Uterus (tissue), 4 donors: Measurements from ENCODE around the gene STK25. TPM values are rescaled to one million over a fixed set of nuclear protein-coding genes. Genes with fewer than 3 reads are reported as not detected.
"Not testable (repeated sequence)": the region's sequence is repeated elsewhere in the genome, so short reads cannot be mapped to it uniquely, and the experiment has no call there.

Experiments used
- DNase-seq, 2 donors: peaks; one replicate each; pipeline ENCODE4 v3.0.0-alpha.2; 2019 to 2020
- H3K27ac ChIP-seq, 2 donors: fragments of 200-600 bp; sonication (generic); 1 replicate in 1 of 2; 2 replicates in 1 of 2; pipeline ENCODE4 v1.5.1; 2016 to 2018
- H3K27me3 ChIP-seq, 2 donors: fragments of 200-600 bp; sonication (generic); one replicate each; pipeline ENCODE4 v1.5.1; 2018 to 2019; ENCODE audit warnings: control low read depth in 1 of 2
- H3K36me3 ChIP-seq, 2 donors: fragments of 200-600 bp; sonication (generic); one replicate each; pipeline ENCODE4 v1.5.1; 2019; ENCODE audit warnings: control low read depth in 1 of 2
- H3K4me1 ChIP-seq, 2 donors: fragments of 200-600 bp; sonication (generic); one replicate each; pipeline ENCODE4 v1.5.1; 2018 to 2019; ENCODE audit warnings: control low read depth in 1 of 2
- H3K4me3 ChIP-seq, 2 donors: fragments of 200-600 bp; sonication (generic); 1 replicate in 1 of 2; 2 replicates in 1 of 2; pipeline ENCODE4 v1.5.1; 2018 to 2019; ENCODE audit warnings: mild to moderate bottlenecking in 1 of 2
- H3K9me3 ChIP-seq, 2 donors: fragments of 200-600 bp; sonication (generic); one replicate each; pipeline ENCODE4 v1.5.1; 2019; ENCODE audit warnings: control low read depth in 1 of 2
- CTCF ChIP-seq, 4 experiments: fragments of 200-600 bp in 2 of 4; fragments of 450-650 bp in 2 of 4; sonication (generic) in 2 of 4; IDR thresholded peaks; one replicate each; pipeline ENCODE4 v1.5.1; 2016 to 2019; ENCODE audit warnings: antibody characterized with exemption in 4 of 4, mild to moderate bottlenecking in 2 of 4, moderate library complexity in 1 of 4
- POLR2A ChIP-seq, 2 donors: fragments of 450-650 bp; IDR thresholded peaks; one replicate each; pipeline ENCODE4 v1.6.1; 2016; ENCODE audit warnings: antibody characterized with exemption in 2 of 2, mild to moderate bottlenecking in 1 of 2, moderate library complexity in 1 of 2
- intact Hi-C: fragments of 100-400 bp; cut with DNase I; formaldehyde crosslinking; loops from one replicate; pipeline ENCODE4 v1.15.1; 2023; ENCODE audit warnings: low total_unique reads
- total RNA-seq, 4 donors: library from RNA; depleted of rRNA in 3 of 4; stranded (reverse); fragments of >200 nt in 3 of 4; gene quantifications; one replicate each; pipeline versions ENCODE4 v1.1.0 to v1.2.4, GENCODE V29; 2014 to 2023
- donor health status: DM: yes; HTN: yes; CAD: no.

STK25 gene
- total RNA-seq, 4 donors from 2014 or later, result 77.6 to 191 (median 165) TPM

GRCh38 chr2:241530571-241530970 is 22.2 kb upstream of the STK25 start:
- H3K36me3 ChIP-seq, result no peaks in the 10 kb centered on the region
- H3K4me1 ChIP-seq, result no peaks in the 10 kb centered on the region
- DNase-seq, result no peak
- no peaks in the 10 kb centered on the region for H3K27me3 ChIP-seq
- H3K4me3 ChIP-seq, result no peak overlapping the region
- no peak for TF ChIP-seq POLR2A (IDR thresholded peaks at IDR 0.05)
- TF ChIP-seq CTCF (IDR thresholded peaks at IDR 0.05), result no peak
- no peak overlapping the region for H3K27ac ChIP-seq
- H3K9me3 ChIP-seq, result no peaks in the 10 kb centered on the region
- intact Hi-C loops, result no loop called here

- H3K4me3 ChIP-seq, H3K27me3 ChIP-seq, H3K4me1 ChIP-seq, H3K9me3 ChIP-seq, H3K36me3 ChIP-seq, intact Hi-C loops, DNase-seq, H3K27ac ChIP-seq: not testable (repeated sequence)
These were observed 17.7 kb upstream of the STK25 start for GRCh38 chr2:241525818-241526780.

- Histone ChIP-seq H3K36me3 (no peaks in the 10 kb centered on the region), H3K9me3 (no peaks in the 10 kb centered on the region), H3K27ac (no peak overlapping the region), H3K27me3 (no peaks in the 10 kb centered on the region), H3K4me1 (no peaks in the 10 kb centered on the region), H3K4me3 (no peak overlapping the region)
- no peak for DNase-seq
- TF ChIP-seq POLR2A (IDR thresholded peaks at IDR 0.05), result no peak
- no peak for TF ChIP-seq CTCF (IDR thresholded peaks at IDR 0.05)
- intact Hi-C loops, result no loop called here
These were observed 14.1 kb upstream of the STK25 start for GRCh38 chr2:241522477-241522876.

GRCh38 chr2:241519669-241520068 is 11.3 kb upstream of the STK25 start:
- Histone ChIP-seq H3K36me3 (no peaks in the 10 kb centered on the region), H3K27me3 (no peaks in the 10 kb centered on the region), H3K9me3 (no peaks in the 10 kb centered on the region), H3K4me1 (no peaks in the 10 kb centered on the region), H3K4me3 (no peak overlapping the region), H3K27ac (no peak overlapping the region)
- intact Hi-C loops, result no loop called here
- TF ChIP-seq CTCF (IDR thresholded peaks at IDR 0.05) (no peak), POLR2A (IDR thresholded peaks at IDR 0.05) (no peak)
- DNase-seq, result no peak

- Histone ChIP-seq H3K9me3 (no peaks in the 10 kb centered on the region), H3K27ac (no peak overlapping the region), H3K36me3 (no peaks in the 10 kb centered on the region), H3K27me3 (no peaks in the 10 kb centered on the region), H3K4me1 (no peaks in the 10 kb centered on the region), H3K4me3 (no peak overlapping the region)
- no peak for TF ChIP-seq POLR2A (IDR thresholded peaks at IDR 0.05)
- TF ChIP-seq CTCF (IDR thresholded peaks at IDR 0.05), result no peak
- intact Hi-C loops, result no loop called here
- DNase-seq, result no peak
These were observed 8.9 kb upstream of the STK25 start for GRCh38 chr2:241517297-241517696.
